GM18517 (cell line): ENCODE data around the gene FNDC1.

Source experiments
- ATAC-seq: cut with Tn5 transposase; IDR thresholded peaks from one replicate; pipeline ENCODE4 v1.9.1; 2021; ENCODE audit warnings: mild to moderate bottlenecking, moderate library complexity; ENCODE audit not compliant: unreplicated experiment

The FNDC1 gene

DNA sequence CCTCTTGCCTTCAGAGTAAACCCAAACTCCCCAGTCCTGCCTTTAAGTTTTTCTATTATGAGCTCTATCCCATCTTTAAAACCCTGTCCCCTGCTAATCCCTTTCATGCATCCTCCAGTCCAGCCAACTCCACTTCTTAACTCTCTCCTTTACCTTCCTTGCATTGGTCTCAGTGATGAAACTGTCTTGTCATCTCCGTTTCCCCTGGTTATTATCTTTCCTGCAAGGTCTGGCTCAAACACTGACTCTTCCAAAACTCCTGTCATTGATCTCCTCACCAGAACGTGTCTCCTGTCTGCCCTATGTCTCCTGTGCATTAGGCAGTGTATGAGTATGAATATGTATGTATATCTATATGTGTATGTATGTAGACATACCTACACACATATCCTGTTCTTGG is 11.8 kb upstream of the FNDC1 start:
- ATAC-seq = no peak

DNA sequence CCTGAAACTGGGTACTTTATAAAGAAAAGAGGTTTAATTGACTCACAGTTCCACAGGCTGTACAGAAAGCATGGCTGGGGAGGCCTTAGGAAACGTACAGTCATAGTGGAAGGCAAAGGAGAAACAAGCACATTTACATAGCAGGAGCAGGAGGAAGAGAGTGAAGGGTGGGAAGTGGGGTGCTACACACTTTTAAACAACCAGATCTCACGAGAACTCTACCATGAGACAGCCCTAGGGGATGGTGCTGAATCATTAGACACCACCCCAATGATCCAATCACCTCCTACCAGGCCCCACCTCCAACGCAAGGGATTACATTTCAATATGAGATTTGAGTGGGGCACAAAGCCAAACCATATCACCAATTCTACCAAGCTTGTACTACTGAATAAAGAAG is 7.4 kb upstream of the FNDC1 start:
- no peak for ATAC-seq

DNA sequence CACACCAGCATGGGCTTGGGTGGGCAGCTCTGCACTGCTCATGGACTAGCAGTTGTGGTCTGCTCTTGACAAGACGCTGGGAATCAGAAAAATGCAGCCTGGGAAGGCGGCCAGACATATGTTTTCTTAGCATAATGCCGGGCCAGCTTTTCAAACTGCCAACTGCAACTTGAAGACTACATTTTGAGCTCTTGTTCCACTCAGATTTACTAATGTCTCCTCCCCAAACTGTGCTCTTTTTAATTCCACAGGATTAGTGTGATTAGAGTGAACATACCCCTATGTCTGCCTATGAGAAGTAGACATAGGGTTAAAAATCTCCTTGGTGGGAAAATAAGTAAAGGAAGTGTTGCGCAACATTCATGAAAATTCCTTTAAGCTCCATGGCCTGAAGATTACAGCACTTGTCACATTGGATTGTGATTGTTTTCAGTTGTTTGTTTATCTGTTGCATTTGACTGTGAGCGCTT is 5.3 kb upstream of the FNDC1 start:
- no peak for ATAC-seq

DNA sequence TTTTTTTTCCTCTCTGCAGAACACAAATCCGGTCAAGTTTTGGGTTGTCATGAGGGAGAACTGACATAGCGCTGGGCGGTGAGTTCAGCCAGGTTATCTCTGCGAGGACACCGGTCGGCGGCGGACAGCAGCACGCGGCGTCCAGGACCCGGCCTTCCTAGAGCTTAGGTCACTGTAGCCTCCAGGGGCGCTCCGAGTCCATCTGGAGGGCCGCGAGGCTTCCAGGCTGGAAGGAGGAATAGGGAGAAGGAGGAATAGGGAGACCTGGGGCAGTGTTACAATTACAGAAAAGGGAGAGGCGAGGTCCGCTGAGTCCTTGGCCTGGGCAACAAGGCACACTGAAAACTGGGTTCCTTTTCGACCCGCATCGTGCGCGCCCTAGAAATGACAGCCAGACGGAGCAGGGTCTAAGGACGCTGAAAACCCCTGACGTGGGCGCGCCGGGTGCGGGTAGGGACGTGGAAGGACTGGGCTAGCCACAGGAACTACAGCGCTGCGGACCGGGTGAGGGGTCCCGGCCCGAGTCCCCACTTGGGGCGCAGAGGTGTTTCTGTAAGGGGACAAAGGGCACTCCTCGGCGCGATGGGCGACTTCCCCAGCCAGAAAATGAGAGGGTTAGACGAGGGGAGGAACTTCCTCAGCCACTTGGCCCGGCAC is 536 bp upstream of the FNDC1 start:
- no peak for ATAC-seq

DNA sequence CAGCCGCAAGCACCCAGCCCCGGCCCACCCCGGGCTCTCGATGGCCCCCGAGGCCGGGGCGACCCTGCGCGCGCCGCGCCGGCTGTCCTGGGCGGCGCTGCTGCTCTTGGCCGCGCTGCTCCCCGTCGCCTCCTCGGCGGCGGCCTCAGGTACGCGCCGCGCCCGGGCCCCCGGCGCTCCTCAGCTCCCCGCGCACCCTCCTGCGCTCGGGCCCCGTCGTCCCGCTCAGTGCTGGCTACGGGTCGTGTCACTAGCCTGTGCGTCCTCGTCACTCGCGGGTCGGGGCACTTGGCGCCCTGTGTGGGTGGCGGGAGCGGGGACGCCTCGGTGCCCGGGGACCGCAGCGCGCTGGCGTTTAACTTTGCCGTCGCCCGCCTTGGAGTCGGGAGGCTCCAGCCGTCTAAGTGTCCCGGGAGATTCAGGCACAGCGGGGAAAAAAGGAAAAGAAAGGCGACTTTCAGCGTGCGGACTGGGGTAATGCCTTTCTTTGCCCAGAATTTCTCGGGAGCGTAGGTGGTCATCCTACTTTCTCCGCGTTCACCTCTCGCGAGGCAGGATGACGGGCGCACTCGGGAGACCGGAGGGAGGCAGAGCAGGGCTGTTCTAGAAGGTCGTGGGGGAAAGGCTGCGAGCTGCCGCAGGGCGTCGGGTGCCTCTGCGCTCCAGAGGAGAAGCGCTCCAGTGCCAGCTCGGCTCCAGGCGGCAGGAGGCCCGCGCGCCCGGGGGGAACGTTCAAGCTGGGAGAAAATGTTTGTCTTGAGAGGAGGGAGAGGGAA is 545 bp downstream of the FNDC1 start:
- no peak for ATAC-seq

DNA sequence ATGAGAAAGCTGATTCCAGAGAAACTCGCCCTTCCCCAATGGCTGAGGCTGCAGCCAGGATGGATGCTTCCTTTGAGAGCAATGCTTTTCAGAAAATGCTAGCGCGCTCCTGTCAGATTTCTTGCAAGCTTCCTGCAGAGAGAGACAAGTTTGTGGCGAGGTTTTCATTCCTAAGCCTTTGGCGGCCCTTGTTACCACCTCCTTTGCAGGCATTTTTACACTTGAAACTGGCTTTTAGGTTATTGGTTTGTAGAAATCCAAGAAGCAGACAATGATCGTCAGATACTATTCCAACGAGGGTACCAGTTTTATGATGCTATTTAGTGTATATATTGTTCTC is 1.1 kb downstream of the FNDC1 start:
- ATAC-seq = no peak

DNA sequence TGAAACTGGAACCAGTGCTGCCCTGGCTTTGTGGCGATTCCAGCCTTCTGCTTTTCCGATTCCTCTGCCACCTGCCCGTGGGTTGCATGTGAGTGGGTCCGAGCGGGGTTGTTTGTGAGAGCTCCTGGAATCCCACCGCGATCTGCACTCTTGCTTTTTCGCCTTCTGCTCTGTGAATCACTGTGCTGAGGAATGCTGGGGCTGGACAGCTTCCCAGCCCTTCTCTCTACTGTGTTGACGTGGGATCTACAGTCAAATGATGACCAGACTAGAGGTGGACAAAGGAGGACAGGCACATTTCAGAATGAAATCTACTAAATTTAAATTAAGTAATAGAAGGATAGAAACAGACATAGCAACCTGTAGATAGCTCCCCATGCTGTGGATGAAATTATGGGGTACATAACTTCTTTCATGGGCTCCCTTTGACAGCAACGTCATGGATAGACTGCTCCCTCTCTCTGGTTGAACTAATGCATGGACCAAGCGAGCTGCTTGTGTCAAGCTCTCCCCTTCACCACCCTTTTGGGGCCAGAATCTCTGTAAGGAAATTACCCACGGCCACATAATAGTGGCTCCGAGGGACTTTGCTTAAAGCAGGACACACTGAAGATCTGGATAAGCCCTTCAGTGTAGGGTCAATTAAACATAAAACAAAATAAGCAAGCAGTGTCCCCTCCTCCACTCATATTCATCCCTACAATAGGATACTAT is 2.0 kb downstream of the FNDC1 start:
- no peak for ATAC-seq

DNA sequence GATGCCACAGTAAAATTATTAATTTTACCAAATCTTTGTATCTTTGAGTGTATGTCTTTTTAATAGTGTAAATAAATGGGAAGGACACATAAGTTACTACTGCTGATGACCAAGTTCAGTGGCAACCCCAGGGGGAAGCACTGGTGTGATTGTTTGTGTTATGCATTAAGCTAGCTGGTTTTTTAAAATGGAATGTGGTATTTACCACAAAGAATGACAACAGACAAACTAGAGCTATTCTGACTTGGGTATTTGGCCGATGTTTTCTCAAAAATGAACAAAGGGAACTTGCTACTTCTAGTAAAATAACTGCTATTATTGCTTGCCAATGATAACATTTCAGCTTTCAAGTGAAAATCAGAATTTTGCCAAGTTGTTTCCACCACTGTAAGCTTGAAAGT is 2.9 kb downstream of the FNDC1 start:
- ATAC-seq = no peak

DNA sequence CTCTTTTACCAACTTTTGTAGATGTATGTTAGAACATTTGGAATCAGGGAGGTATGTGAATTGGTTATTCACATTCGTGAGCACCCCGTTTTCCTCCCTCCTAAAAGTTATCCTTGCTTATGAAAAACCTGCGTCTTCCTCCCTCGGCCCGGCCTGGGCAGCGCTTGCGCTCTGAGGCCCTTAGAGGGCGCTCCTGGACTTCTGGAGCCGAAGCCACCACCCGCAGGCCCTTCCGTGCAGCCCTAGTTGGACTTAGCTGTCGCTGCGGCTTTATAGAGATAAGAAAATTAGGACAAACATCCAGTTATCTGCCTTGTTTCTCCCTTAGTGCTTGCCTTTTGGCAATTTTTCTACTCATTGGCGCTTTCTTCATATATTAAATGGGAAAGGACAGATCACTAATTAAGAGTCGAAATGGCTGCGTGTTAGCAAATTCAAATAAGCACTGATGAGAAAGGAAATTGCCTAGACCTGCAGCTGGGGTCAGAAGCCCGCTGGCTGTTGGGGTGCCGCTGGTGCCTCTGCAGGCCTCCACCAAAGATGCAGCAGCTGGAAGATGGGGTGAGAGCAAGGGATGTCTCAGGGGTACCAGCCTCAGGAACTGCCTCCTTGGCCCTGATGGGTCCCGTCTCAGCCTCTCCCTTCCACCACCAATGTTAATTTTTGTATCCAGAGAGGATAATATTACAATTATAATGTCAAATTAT is 5.2 kb downstream of the FNDC1 start:
- peak; percentile 49 for ATAC-seq

DNA sequence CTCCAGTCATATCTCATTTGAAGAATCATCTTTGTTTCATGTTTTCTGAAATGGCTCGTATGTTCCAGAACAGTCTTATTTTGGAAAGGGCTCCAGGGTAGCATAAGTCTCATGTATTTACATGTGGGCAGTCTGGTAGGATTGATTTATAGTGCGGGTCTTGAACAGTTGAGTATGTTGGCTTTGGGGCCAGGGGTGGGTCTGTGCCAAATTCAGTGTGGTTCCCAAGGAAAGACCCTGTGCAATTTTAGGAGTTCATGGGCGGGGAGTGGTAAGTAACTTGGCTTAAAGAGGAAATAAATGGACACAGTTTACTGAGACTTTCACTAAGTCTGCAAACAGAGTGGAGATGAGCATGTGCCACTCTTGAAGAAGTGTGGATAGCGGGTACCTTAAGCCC is 7.7 kb downstream of the FNDC1 start:
- no peak for ATAC-seq

DNA sequence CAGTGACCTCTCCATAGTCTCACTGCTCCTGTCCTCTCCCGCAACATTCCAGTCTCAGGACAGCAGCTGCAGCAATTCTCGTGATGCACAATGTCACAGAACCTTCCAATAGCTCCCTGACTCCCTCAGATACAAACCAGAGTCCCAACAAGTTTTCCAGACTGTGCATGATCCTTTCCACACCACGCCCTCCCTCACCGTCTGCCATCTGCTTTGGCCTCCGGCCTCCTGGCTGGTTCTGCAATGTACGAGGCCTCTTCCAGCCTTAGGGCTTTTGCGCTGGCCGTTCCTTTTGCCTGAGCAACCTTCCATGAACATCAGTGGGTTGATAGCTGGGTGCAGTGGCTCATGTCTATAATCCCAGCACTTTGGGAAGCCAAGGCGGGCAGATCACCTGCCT is 9.6 kb downstream of the FNDC1 start:
- ATAC-seq = no peak

DNA sequence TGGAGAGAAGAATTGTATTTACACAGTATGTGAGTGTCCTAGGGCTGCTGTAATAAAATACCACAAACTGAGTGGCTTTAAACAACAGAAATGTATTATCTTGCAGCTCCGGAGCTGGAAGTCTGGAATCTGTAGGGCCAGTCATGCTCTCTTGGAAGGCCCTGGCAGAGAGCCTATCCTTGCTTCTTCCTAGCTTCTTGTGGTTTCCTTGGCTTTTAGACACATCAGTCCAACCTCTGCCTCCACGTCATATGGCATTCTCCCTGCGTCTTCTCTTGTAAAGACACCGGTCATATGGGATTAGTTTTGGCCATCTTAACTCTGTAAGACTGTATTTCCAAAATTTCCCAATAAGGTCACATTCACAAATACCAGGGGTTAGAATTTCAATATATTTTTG is 10.8 kb downstream of the FNDC1 start:
- ATAC-seq = no peak

DNA sequence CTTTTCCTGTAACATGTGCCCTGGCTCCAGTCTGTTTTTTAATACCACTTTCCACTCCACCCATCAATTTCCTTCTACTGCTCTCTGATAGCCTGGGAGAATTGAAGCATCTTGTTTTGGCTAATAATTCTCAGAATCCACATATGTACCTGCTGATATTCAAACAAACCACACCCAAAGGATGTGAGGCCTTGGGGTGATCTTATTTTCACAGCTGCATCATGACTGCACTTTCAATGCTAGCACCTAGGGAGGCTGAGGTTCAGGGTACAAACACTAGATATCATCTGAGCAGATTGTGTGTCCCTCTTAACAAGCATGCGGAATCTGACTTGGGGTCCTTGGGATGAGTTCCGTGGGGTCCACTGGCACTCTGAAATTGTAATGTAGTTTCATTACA is 12.7 kb downstream of the FNDC1 start:
- ATAC-seq = no peak

DNA sequence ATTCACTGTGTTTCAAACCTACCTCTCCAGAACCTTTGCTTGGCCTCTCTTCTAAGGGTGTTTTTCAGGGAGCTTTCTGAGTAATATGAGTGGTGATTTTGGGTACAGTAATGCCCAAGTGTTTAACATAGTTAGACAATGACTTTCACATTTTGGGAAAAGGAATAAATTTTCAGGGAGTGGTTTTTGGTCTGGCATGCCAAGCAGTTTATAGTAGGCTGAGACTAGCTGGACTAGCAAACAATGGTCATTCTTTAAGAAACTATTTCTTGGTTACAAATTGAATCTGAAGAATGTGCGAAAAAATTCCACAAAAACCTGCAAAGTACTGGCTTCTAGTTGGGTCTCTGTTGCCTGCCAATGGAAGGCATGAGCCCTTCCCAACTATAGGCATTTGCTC is 15.4 kb downstream of the FNDC1 start:
- ATAC-seq = no peak

DNA sequence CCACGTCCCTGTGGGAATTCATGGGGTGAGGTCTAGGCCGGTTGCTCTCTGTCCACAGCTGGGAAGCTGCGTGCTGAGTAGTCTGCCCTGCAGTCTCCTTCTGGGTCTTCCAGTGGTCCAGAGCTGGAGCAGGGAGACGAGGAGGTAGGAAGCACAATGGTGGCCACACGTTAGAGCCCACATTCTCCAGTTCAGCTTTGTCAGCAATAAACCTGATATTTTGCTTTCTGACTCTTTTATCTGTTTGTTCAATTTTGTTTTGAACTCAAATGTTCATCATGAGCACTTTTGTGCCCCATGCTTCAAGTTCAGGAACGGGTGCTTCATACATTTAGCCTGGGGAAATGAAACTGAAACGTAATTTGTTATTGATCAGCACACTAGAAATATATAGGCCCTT is 21.3 kb downstream of the FNDC1 start:
- no peak for ATAC-seq

DNA sequence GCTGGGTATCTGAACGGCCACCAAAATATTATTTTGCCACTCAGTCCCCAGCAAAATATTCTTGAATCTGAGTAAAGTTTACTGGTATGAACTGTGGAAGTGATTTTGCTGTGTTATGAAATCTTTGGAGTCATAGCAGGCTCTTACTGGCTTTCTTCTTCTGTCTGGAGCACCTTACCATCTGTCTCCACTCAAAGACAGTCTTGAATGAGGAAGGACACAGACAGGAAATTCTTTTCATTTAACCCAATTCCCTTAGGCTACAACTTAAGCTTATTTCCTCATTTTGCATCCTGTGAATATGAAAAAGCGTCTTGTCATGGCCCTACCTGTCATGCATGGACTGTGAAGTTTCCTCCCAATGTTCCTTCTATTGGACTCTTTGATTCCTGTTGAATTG is 24.7 kb downstream of the FNDC1 start:
- ATAC-seq = no peak

DNA sequence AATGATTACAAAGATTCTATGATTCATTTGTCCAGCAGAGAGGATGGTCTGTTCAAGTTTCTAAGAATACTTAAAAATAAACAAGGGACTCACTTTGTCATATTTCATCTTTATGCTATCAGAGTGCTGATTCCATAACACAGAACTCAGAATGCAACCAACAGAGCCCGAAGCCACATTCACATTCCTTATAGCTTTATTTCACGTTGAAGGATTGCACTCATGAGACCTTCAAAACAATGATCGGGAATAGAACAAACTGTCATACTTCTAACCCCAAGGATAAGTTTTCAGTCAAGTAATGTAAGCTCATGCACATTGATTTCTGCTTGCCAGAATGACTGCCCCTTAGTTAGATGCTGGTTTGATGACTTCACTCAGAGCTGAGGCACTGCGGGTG is 25.2 kb downstream of the FNDC1 start:
- no peak for ATAC-seq

DNA sequence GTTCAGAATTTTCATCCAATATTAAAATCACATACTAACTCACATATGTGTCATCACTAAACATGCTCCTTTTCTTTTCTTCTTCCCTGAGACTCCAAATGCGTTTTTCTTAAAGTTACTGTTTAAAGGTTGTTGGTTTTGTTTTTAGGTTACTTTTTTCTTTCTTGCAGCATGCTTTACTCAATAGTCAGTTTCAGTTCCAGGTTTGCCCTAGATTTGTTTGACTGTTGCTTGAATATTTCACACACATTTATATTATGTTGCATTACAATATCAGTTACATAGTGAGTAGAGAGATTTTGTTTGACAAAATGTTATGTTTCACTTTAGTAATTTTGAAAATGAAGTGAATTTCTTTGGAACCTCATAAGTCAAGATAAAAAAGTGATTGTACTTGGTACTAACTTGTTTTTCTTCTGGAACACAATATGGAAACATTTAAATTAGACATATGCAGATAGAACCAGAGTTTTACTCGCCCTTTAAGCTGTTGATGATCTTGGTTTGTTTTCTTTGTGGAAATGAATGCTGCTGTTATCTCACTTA is 27.3 kb downstream of the FNDC1 start:
- no peak for ATAC-seq

DNA sequence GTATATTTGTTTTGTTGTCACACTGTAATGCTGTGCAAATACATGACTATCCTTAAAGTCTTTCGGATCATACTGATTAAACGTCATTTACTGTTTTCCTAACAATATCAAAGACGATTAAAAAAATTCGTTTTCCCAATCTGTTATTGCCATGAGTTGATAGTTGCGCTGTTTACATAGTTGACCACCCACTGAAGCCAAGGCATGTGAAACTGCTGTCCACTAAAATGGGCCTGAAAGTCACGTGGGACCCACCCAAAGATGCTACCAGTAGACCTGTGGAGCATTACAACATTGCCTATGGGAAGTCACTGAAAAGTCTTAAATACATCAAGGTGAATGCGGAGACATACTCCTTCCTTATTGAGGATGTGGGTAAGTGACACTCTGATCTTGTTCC is 28.1 kb downstream of the FNDC1 start:
- ATAC-seq = no peak

DNA sequence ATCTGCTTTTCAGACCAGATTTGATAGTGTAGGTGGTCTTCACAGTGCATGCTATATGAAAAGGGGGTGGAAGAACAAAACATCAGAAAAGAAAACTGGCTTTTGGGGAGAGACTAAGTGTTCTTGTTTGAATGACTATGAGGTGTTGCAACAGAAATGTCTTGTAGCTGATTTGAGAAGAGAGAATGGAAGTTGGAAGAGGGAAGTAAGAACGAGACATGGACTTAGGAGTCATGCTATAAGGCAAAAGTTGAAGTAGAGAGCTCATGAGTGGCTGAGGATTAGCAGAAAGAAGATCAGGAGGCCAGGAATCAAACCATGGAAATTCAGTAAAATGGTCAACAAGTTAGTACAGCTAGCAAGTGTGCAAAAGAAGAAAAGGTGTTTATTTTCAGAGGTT is 32.1 kb downstream of the FNDC1 start:
- ATAC-seq = no peak

DNA sequence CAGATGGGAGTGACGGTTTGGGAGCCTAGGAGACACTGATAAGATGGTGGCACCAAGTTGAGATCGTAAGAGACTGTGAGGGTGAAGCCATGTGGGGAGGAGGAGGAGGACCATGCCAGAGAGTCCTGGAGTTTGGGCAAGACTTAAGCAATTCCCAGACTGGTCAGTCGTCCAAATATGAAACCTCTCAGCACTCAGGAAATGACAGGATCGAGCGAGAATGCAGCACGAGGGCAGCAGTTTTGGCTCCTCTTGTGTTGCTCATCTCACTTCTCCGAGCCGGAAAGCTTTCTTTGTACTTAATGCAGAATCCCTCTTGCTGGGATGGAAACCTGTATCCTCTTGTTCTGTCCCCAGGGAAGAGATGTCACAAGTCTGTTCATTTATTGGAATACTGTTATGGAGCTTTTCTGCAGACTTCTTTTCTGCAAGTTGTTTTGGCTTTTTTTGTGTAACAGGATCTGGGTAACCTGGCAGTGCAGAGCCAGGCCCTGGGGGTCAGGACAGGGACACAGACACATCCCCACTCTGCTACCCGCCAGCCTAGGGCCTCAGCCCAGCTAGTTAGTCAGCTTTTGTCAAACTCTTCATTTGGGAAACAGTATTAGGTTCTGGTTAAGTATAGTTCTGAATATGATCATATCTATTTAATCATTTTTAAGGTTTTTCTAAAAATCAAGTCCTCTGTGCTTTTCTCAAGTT is 34.3 kb downstream of the FNDC1 start:
- ATAC-seq = no peak
